8988T (cell line): ENCODE results near the gene ADRM1.

Experiments used
- DNase-seq: peaks from one replicate; pipeline ENCODE4 v3.0.0; 2011

The ADRM1 gene

DNA sequence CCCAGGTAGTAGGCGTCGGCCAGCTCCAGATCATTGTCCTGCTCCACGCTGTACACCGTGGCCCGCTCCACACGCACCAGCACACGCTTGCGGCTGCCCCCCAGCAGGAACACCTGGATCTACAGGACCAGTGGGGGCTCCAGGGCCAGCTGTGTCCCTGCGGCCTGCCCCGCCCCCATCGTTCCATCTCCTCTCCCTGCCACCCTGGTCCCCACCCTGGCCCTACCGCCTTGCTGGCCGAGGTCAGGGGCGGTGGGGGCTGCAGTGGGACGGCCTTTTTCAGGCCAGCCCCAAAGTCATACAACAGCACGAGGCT lies 9.8 kb downstream of the ADRM1 start:
- DNase-seq, result no peak

- DNase-seq, result peak; percentile 46
Observed at GRCh38 chr20:62313021-62313420, 10.2 kb downstream of the ADRM1 start.

DNA sequence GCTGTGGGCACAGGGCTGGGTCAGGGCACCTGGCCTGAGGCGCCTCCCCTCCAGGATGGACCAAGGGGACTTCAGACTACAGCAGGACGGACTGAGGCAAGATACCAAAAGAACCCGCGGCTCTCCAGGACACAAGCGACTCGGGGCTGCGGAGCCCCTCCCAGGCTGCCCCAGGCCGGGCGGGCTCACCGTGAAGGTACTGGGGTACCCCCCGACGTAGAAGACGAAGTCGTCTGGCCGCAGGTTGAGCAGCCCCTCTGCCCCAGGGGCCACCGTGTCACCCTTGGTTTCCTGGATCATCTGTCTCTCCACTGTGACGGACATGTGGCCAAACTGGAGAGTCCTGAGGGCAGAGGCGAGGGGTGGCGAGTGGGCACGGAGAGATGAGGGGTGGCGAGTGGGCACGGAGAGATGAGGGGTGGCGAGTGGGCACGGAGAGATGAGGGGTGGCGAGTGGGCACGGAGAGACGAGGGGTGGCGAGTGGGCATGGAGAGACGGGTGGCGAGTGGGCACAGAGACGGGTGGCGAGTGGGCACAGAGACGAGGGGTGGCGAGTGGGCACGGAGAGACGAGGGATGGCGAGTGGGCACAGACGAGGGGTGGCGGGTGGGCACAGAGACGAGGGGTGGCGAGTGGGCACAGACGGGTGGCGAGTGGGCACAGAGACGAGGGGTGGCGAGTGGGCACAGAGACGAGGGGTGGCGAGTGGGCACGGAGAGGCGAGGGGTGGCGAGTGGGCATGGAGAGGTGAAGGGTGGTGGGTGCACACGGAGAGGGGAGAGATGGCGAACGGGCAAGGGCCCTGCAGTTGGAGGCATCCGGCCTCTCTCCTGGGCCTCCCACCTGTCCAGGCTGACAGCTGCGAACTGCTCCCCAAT lies 10.9 kb downstream of the ADRM1 start:
- no peak for DNase-seq

DNA sequence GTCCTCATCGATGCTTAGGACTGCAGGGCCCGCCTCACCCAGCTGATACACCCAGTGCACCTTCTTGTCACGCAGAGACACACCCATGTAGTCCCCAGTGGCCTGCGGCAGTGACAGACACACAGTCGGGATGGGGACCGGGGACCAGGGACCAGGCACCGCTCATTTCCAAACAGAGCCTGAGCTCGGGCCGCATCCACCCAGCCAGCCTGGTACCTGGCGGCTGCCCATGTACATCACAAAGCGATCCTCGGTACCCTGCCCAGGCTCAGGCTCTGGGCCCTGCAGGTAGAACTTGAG lies 11.5 kb downstream of the ADRM1 start:
- DNase-seq, result peak; percentile 79

- peak; percentile 59 for DNase-seq
Observed at GRCh38 chr20:62314711-62315302, 12.0 kb downstream of the ADRM1 start.

GRCh38 chr20:62315773-62316172 lies 13.0 kb downstream of the ADRM1 start:
- no peak for DNase-seq

DNA sequence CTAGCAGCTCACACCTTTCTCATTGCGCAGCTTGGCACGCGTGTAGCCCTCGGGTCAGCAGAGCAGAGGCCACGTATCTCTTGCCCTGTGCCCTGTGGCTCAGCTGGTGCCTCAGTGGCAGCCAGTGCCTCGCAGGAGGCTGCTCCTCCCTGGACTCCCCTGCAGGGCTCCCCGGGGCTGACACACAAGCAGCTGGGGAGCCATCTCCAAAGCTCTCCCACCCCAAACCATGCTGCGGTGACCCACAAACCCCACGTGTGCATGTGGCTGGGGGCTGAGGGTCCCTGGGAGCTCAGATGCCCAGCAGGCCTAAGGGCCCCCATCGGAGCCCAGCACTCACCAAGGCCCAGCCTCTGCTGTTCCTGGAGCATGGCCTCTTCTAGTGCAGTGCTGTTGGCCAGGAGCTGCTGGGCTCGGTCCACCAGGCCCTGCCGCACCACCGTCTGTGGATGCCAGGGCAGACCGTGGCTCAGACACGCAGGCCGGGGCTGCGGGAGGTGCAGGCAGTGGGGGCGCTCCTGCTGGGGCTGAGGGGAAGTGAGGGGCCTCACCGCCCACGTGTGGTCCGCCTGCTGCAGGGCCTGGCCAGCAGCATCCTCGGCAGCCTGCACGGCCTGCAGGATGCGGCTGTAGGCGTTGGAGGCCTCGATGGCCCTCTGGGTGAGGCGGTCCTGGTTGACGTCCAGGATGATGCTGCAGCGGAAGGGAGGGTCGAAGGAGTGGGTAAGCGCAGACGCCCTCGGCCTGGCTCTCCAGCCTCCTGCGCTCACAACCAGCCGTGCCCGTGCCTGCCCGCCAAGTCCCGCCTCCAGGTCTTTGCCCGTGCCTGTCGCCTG lies 13.8 kb downstream of the ADRM1 start:
- DNase-seq, result no peak

DNA sequence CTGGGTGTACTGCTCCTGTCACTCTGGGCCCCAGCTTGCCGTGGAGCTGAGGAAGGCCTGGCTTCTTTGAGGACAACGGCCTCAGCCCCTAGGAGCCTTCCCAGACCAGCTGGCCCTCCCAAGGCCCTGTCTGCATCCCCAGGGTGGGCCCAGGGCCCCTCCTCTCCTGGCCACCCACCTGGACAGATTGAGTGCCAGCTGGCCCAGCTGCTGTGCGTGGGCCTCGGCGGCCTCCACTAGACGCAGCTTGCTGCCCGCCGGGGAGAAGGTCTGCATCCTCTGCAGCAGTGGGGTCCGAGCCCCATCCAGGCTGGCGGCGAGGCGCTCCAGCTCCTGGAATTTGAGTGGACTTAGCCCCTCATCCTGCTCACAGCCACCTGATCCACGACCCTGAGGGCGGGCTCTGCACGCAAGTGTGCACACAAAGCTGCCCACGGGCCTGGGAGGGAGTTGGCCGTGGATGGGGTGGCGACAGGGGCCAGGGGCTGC lies 14.4 kb downstream of the ADRM1 start:
- DNase-seq, result no peak

DNA sequence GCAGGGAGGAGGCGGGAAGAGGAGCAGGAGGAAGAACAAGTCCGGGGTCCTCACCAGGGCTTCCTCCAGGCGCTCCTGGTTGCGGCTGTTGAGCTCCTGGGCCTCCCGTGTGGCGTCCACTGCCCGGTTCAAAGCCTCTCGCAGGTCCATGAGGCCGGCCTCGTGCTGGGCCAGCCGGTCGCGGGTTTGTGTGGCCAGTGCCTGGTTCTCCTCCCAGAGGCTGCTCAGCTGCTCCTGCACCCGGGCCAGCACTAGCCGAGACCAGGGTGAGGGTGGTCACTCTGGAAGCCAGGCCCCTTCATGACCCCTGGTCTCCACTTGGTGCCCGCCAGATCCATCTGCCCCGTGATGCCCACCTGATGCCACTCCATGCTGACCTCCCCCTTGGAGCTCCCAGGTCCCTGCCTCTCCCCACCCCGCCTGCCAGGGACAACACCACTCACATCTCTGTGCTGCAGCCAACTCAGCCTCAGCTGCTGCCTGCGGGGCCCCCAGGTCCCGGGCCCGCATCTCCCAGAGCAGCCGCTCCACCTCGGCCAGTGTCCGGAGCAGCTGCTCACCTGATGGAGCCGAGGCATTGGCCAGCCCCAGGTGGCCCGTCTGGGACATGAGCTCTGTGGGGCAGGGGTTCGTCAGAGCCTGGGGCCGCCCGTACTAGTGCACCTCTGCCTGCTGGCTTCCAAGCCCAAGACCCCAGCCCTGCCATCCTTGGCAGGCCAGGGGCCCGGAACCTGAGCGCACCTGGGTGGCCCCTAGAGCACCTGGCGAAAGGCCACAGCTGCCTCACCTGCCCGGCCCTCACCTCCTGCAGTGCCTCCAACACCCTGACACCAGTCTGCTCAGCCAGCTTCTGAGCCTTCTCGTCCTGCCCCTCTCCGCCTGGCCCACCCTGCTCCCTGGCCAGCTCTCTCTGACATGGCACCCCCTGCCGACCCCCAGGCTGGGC lies 15.9 kb downstream of the ADRM1 start:
- peak; percentile 72 for DNase-seq

GRCh38 chr20:62319346-62319909 lies 16.6 kb downstream of the ADRM1 start:
- no peak for DNase-seq

DNA sequence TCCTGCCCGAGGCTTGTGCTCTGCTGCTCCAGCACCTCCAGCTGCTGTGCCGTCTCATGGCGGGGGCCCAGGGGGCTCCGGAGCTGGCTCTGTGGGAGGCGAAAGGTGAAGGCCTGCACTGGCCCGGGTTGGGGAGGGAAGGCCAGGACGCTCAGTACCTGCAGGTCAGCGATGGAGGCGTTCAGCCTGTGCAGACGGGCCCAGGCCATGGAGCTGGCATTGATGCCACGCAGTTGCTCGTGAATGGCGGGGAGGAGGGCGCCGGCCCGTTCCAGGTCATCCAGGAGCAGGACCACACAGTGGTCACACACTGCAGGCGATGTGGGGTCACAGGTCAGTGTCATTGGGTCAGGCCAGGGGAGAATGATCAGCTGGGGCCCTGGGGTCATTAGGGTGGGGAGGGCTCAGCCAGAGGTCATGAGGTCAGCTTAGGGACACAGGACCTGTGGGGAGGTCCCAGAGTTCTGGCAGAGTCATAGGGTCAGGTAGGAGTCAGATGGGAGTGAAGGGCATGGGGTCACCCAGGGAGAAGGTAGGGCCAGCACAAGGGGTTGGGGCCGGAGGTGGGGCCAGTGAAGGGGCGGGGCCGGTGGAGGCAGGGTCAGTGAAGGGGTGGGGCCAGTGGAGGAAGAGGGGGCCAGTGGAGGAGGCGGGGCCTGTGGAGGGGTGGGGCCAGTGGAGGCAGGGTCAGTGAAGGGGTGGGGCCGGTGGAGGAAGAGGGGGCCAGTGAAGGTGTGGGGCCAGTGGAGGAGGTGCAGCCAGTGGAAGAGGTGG lies 18.0 kb downstream of the ADRM1 start:
- peak; percentile 91 for DNase-seq

DNA sequence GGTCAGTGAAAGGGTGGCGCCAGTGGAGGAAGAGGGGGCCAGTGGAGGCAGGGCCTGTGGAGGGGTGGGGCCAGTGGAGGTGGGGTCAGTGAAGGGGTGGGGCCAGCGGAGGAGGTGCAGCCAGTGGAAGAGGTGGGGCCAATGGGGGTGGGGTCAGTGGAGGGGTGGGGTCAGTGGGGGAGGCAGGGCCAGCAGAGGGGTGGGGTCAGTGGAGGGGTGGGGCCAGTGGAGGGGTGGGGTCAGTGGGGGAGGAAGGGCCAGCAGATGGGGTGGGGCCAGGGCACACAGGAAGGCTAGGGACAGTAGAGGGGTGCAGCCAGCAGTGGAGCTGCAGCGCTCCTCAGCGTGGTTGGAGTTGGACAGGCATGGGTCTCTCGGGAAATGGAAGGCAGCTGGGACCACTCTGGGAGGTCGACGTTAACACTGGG lies 18.7 kb downstream of the ADRM1 start:
- peak; percentile 96 for DNase-seq

- no peak for DNase-seq
Observed at GRCh38 chr20:62321975-62322374, 19.2 kb downstream of the ADRM1 start.

GRCh38 chr20:62322492-62323041 lies 19.8 kb downstream of the ADRM1 start:
- no peak for DNase-seq

- no peak for DNase-seq
Observed at GRCh38 chr20:62323146-62323979, 20.6 kb downstream of the ADRM1 start.

GRCh38 chr20:62323980-62324906 lies 21.4 kb downstream of the ADRM1 start:
- no peak for DNase-seq

DNA sequence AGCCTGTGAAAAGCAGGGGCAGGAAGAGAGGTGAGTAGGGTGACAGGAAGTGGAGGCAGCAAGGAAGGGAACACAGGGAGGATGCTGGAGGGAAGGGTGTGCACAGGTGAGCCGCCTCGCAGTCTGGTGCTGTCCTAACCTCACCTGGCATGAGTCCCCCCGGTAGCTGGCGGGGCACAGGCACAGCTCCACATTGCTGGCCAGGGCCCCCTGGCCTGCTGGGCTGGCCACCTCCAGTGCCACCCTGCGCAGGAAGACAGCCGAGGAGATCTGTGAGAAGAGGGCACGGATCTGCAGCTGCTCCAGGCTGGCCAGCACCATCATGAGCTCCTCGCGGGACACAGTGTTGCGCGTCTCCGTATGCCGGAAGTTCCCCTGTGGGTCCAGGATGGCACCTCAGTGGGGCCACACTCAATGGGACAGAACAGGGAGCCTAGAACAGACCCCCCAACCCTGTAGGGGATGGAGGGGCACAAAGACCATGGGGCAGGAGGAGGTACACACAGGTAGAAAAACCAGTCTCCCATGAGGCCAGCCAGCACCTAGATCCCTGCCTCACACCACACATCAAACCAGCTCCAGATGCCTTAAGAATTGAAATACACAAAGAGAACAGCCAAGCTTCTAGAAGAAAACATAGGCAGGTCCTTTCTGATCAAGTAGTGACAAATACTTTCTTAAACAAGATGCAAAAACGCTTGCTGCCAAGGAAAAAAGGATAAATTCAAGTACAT lies 22.5 kb downstream of the ADRM1 start:
- DNase-seq, result no peak

GRCh38 chr20:62326559-62326958 lies 23.8 kb downstream of the ADRM1 start:
- DNase-seq, result no peak
